GM19193 (cell line): Measurements from ENCODE around the gene SYCE3.

Source experiments
- POLR2A ChIP-seq: IDR thresholded peaks from 4 replicates; pipeline ENCODE4 v1.6.1; 2011; ENCODE audit not compliant: insufficient read depth, insufficient read length; ENCODE audit errors: extremely low read depth

Gene SYCE3

DNA sequence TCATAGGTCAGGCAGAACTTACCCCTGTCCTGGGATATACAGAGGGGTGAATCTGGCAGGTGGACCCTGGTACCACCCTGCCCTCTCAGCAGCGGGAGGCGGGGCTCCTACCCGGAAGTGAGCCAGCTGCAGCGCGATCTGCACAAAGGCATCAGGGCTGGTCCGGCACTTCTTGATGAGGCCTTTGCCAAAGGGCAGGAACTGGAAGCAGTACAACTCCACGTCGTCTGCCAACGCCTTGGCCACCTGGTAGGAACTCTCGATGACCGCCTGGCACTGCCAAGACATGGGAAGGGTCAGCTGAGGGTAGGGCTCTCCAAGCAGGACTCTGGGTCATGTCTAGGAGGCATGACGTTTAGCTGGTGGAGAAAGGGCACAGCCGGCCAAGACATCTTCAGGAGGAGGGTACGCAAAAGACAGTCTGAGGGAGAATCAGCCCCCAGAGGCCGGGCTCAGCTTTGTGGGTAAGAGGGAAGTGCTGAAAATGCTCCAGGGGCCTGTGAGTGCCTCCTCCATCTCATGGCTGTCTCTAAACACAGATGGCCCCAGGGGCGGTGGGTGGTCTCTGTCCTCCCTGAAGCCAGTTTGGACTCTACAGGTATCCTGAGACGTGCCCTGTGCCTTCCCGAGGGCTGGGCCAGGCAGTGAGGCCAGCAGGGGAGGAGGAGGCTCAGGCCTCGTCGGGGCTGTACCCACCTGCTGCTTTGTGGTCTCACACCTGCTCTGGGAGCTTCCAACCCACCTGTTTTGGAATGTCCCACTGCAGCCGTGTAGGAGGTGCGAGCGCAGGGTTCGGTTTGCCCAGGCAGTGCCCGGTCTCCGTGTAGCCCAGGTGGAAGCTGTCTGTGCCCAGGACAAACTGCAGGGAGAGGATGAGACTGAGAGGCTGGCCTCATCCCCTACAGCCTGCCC is 8.8 kb upstream of the SYCE3 start:
- TF ChIP-seq POLR2A: no peak

DNA sequence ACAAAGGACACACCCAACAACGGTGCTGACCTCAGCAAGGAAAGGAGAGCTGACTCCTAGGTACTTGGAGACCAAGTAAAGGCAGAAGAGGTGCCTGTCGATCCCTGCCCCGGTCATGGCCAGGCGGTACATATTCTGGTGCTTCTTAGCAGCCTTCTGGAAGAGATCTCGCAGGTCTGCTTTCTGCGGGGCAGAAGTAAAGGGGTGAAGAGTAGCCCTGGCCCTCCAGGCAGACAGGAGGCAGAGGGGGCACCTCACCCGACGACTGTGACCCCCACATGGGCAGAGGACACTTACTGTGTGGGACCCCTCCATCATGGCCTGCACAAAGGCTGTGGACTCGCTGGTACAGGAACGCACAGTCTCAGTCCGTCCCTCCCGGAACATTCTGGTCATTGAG is 8.1 kb upstream of the SYCE3 start:
- TF ChIP-seq POLR2A: no peak

DNA sequence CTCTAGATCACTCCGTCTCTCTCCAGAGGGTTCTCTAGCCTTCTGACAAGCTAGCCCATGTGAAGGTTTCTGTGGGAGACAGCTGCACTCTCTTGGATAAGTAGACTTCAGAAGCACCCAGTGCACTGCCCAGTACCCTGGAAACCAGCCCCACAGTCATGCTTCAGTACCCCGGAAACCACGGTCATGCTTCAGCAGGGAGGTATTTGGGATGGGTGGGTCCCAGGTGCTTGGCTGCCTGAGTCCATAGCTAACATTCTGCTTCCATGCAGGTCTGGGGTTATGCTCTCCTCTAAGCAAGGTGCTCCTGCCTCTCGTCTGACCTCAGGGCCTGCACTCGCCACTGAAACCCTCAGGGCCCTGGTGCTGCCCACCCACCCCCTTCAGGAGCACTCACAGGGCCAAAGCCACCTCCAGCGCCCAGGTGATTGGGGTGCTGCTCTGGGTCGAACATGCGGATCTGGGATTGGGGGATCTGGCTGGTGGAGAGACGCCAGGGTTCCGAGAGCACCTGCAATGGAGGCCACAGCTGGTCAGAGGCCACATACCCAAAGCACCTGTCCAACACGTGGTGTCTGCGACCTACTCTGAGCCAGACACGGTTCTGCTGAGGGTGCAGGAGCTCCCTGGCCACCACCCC is 7.3 kb upstream of the SYCE3 start:
- no peak for TF ChIP-seq POLR2A

GRCh38 chr22:50569041-50569459 is 6.3 kb upstream of the SYCE3 start:
- TF ChIP-seq POLR2A: no peak

- TF ChIP-seq POLR2A: no peak
Measured at GRCh38 chr22:50568626-50569025, 5.9 kb upstream of the SYCE3 start.

DNA sequence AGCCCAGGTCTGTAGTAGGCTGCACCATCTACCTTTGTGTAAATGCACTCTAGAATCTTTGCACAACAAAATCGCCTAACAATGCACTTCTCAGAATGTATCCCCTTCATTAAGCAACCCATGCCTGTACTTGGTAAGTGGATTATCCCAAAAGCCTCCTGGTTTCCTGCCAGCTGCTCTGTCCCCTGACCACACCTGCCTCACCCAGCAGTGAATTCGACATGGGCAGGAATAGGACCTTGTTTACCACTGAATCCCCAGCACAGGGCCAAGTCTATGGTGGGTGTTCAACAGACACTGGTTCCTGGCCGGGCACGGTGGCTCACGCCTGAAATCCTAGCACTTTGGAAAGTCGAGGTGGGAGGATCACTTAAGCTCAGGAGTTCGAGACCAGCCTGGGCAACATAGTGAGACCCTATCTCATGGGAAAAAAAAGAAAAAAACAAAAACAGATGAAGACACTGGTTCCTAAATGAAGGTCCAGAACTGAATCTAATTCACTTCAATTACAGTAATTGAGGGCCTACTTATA is 5.1 kb upstream of the SYCE3 start:
- TF ChIP-seq POLR2A: no peak

DNA sequence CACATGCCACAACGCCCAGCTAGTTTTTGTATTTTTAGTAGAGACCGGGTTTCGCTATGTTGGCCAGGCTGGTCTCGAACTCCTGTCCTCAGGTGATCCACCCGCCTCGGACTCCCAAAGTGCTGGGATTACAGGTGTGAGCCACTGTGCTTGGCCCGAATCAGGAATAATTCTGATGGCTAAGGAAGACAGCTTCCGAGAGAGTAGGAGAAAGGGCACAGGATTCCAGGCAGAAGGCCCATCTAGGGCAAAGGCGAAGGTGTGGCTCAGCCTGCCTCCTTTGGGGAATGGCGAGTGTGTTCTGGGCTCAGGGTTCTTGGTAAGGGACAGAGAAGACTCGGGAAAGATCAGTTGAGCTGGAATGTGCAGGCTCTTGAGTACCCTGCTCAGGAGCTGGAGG is 1.6 kb upstream of the SYCE3 start:
- no peak for TF ChIP-seq POLR2A

GRCh38 chr22:50563413-50564160 is 868 bp upstream of the SYCE3 start:
- no peak for TF ChIP-seq POLR2A

DNA sequence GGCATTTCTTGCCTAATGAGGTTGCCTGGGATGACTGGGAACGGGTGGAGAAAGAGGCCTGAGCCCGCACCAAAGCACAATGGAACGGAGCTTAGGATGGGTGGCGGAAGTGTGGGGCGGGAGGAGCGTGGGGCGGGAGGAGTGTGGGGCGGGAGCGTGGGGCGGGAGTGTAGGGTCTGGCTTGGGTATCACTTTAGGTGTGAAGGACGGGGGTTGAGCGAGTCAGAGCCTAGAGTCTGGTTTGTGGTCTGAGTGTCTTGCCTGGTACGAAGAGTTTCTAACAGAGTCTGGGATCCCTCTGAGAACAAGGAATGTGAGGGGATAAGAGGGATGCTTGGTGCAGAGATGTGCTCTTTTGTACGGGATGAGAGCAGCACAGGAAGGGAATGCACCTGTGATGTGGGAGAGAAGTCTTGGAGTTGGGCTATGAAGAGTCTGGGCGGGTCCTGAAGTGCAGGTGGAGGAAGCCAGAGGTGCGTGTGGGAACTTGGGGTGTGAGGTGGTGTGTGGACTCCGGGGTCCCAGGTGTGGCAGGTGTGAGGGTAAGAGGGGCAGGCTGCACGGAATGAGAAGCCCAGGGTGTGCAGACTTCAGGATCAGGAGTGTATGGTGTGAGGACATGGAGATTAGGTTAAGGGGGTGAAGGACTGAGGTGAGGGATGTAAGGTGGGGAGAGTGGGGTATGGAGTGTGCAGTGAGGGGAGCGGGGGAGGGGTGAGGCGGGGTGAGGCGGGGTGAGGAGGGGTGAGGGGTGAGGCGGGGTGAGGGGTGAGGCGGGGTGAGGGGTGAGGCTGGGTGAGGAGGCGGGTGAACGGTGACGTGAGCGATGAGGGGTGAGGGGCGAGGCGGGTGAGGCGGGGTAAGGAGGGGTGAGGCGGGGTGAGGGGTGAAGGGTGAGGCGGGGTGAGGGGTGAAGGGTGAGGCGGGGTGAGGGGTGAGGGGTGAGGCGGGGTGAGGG is 1.0 kb downstream of the SYCE3 start:
- no peak for TF ChIP-seq POLR2A

GRCh38 chr22:50560034-50560433 is 2.7 kb downstream of the SYCE3 start:
- no peak for TF ChIP-seq POLR2A

- TF ChIP-seq POLR2A: no peak
Measured at GRCh38 chr22:50556703-50557102, 6.0 kb downstream of the SYCE3 start.

DNA sequence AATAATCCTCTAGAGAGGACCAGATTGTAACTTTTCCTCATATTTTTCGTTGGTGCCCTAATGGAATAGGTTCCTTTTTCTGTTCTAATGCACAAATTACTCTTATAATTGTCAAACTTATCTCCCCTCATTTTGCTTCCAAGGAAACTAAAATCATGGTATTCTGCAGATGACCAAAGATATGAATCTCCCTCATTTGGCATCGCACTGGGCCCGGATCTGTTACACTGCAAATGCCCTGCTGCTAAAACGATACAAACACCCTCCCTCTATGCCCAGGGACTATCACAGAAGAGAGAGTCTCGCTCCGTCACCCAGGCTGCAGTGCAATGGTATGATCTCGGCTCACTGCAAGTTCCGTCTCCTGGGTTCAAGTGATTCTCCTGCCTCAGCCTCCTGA is 9.4 kb downstream of the SYCE3 start:
- no peak for TF ChIP-seq POLR2A

- no peak for TF ChIP-seq POLR2A
Measured at GRCh38 chr22:50551160-50551752, 11.5 kb downstream of the SYCE3 start.

- TF ChIP-seq POLR2A: no peak
Measured at GRCh38 chr22:50550395-50550794, 12.3 kb downstream of the SYCE3 start.
